A549 treated with DMSO at 1 μM for 4 hours (cell line): ENCODE measurements around the gene MED17. TPM values are rescaled to one million over a fixed set of nuclear protein-coding genes. Genes with fewer than 3 reads are reported as not detected.

ENCODE experiments used
- total RNA-seq: library from RNA; stranded (reverse); fragments of 200-300 nt; extraction: Qiagen RNA extraction; gene quantifications from 5 replicates; pipeline ENCODE4 v1.2.3, GENCODE V29; 2022; ENCODE audit warnings: low read depth

Gene MED17
- 19.4 to 23.9 TPM (median 22.5 TPM) in 5 replicates for total RNA-seq

GRCh38 chr11:93784145-93784934, at the start of gene MED17:
MED17 (plus strand) TSS chr11:93784282; CDS start chr11:93784514, 232 bp downstream.

GRCh38 chr11:93741094-93741881, 42.8 kb upstream of the MED17 start, which contains the start of the genes C11orf54 and TAF1D:
C11orf54 (plus strand) TSS chr11:93741672; CDS start chr11:93747394, 5,722 bp downstream.
TAF1D (minus strand) TSS chr11:93741495; CDS start chr11:93739304, 2,191 bp downstream.

GRCh38 chr11:93850594-93851018, 66.5 kb downstream of the MED17 start, which contains the start of gene VSTM5:
VSTM5 (minus strand) TSS chr11:93850618; CDS start chr11:93850502, 116 bp downstream.

Other genes starting within 250 kb of the MED17 start
- gene SMCO4, start 240.9 kb upstream of the MED17 start, total RNA-seq = 13.7 to 16.4 TPM (median 16.1 TPM) in 5 replicates
- 5.6 to 7.5 TPM (median 6.7 TPM) in 5 replicates for gene CEP295, start 122.6 kb upstream of the MED17 start, total RNA-seq
- 87.4 to 105 TPM (median 92.0 TPM) in 5 replicates for gene TAF1D, start 42.8 kb upstream of the MED17 start, total RNA-seq
- gene C11orf54, start 42.6 kb upstream of the MED17 start, total RNA-seq = 11.3 to 16.2 TPM (median 12.1 TPM) in 5 replicates
- 0.07 TPM in 1 of 5 replicates, not detected in the others for gene VSTM5, start 66.3 kb downstream of the MED17 start, total RNA-seq
- not detected in 5 replicates for gene HEPHL1, start 237.1 kb downstream of the MED17 start, total RNA-seq